Loucy (cell line): ENCODE measurements around the gene CAMK2D.

Experiments
- H2AFZ ChIP-seq: fragments of 200-600 bp; sonication (generic); 2 replicates; pipeline ENCODE4 v1.6.0; 2016; ENCODE audit warnings: antibody characterized with exemption, mild to moderate bottlenecking, low read length, moderate library complexity
- H3F3A ChIP-seq: fragments of 200-600 bp; 2 replicates; pipeline ENCODE4 v1.6.0; 2016; ENCODE audit warnings: antibody characterized with exemption, low read depth, mild to moderate bottlenecking
- H3K27me3 ChIP-seq: fragments of 200-600 bp; sonication (generic); 2 replicates; pipeline ENCODE4 v1.6.1; 2014; ENCODE audit warnings: low read length, mild to moderate bottlenecking; ENCODE audit not compliant: insufficient read depth, poor library complexity, severe bottlenecking
- H3K36me3 ChIP-seq: fragments of 200-600 bp; sonication (generic); 2 replicates; pipeline ENCODE4 v1.6.1; 2016; ENCODE audit warnings: low read length; ENCODE audit not compliant: insufficient read depth
- H3K4me1 ChIP-seq: fragments of 200-600 bp; sonication (generic); 2 replicates; pipeline ENCODE4 v1.5.1; 2014; ENCODE audit warnings: low read length, mild to moderate bottlenecking; ENCODE audit not compliant: insufficient read depth, poor library complexity, severe bottlenecking
- H3K4me2 ChIP-seq: fragments of 200-600 bp; sonication (generic); 2 replicates; pipeline ENCODE4 v1.6.0; 2014; ENCODE audit warnings: antibody characterized with exemption, low read length, low read depth, mild to moderate bottlenecking; ENCODE audit not compliant: poor library complexity, severe bottlenecking
- H3K4me3 ChIP-seq: fragments of 200-600 bp; sonication (generic); 2 replicates; pipeline ENCODE4 v1.5.1; 2014; ENCODE audit warnings: low read length, mild to moderate bottlenecking, mixed read lengths; ENCODE audit not compliant: poor library complexity, severe bottlenecking
- H3K79me2 ChIP-seq: fragments of 200-600 bp; sonication (generic); 2 replicates; pipeline ENCODE4 v1.6.1; 2014; ENCODE audit warnings: low read length; ENCODE audit not compliant: insufficient read depth
- H3K9ac ChIP-seq: fragments of 200-600 bp; sonication (generic); 2 replicates; pipeline ENCODE4 v1.6.0; 2014; ENCODE audit warnings: mild to moderate bottlenecking, low read depth, low read length, moderate library complexity; ENCODE audit not compliant: poor library complexity, severe bottlenecking
- H3K9me2 ChIP-seq: fragments of 200-600 bp; sonication (generic); replicated peaks from 2 replicates; pipeline ENCODE4 v1.6.1; 2016; ENCODE audit warnings: low read depth, low read length, mixed read lengths
- H3K9me3 ChIP-seq: fragments of 200-600 bp; sonication (generic); 2 replicates; pipeline ENCODE4 v1.6.1; 2014; ENCODE audit warnings: mild to moderate bottlenecking, antibody characterized with exemption, low read length, low read depth; ENCODE audit not compliant: insufficient read depth
- H4K20me1 ChIP-seq: fragments of 200-600 bp; sonication (generic); 2 replicates; pipeline ENCODE4 v1.6.0; 2014; ENCODE audit warnings: antibody characterized with exemption, low read length, mild to moderate bottlenecking; ENCODE audit not compliant: insufficient read depth, poor library complexity, severe bottlenecking
- CTCF ChIP-seq: fragments of 200-600 bp; sonication (generic); conservative IDR thresholded peaks from 2 replicates; pipeline ENCODE4 v1.5.1; 2014; ENCODE audit warnings: mild to moderate bottlenecking, antibody characterized with exemption, low read length
- EZH2phosphoT487 ChIP-seq: fragments of 200-600 bp; IDR thresholded peaks from 2 replicates; pipeline ENCODE4 v1.6.1; 2018; ENCODE audit warnings: antibody characterized with exemption, mild to moderate bottlenecking, moderate library complexity, borderline replicate concordance

Gene CAMK2D

DNA sequence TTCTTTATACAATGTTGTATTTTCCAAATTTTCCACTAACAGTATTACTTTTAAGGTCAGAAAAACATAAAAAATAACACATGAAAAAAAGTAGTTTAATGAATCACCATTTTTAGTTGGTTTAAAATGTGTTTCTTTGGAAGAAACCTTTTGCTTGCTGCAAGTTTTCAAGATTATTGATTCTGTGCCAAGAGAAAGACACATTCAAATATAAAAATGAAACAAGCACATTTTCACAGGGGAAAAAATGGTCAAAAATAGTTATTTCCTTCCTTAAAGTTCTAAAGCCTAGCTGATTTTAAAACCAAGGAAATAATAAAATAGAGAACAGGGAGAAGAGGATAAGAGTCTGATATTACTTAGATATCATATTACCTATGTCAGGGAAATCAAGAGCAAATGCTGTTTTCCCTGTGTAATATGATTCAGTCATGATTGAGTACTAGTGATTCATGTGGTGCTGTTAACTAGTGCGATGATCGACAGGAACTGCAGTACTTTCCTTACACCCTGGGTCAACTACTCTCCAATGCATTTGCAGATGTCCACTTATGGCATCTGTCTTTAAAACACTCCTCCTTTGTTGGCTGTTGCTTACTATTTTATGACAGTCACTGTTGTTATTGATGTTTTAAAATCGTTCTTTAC lies 103.8 kb downstream of the CAMK2D start:
- Histone ChIP-seq H3K4me1 (peaks cover 11% of the 10 kb centered on the region), H3K79me2 (no peaks in the 10 kb centered on the region), H3K9me2 (no peaks in the 10 kb centered on the region), H3K36me3 (peaks cover 6% of the 10 kb centered on the region; the same call in 1 of the 2 replicates), H3F3A (no peaks in the 10 kb centered on the region), H4K20me1 (no peaks in the 10 kb centered on the region), H3K4me2 (peak overlapping the region; percentile 17), H3K4me3 (no peak overlapping the region), H3K27me3 (no peaks in the 10 kb centered on the region), H3K9me3 (no peaks in the 10 kb centered on the region), H3K9ac (no peak overlapping the region), H2AFZ (no peak overlapping the region)
- TF ChIP-seq EZH2phosphoT487 (no peak), CTCF (no peak)

- Histone ChIP-seq H4K20me1 (no peaks in the 10 kb centered on the region), H3K27me3 (no peaks in the 10 kb centered on the region), H3F3A (no peaks in the 10 kb centered on the region), H3K4me2 (no peak overlapping the region), H3K36me3 (0 out of 2 replicates have a peak, but pooled peaks cover 6% of the 10 kb centered on the region), H3K9ac (no peak overlapping the region), H3K9me3 (no peaks in the 10 kb centered on the region), H3K4me3 (no peak overlapping the region), H2AFZ (no peak overlapping the region), H3K9me2 (no peaks in the 10 kb centered on the region), H3K4me1 (peaks cover 11% of the 10 kb centered on the region), H3K79me2 (no peaks in the 10 kb centered on the region)
- TF ChIP-seq CTCF: no peak
- no peak for TF ChIP-seq EZH2phosphoT487
These were observed 107.7 kb downstream of the CAMK2D start for GRCh38 chr4:113653871-113654270.

GRCh38 chr4:113646442-113646822 lies 115.1 kb downstream of the CAMK2D start:
- H3K9me2 ChIP-seq: no peaks in the 10 kb centered on the region
- no peak overlapping the region for H3K4me2 ChIP-seq
- H3K36me3 ChIP-seq: 0 out of 2 replicates have a peak, but pooled peaks cover 3% of the 10 kb centered on the region
- H2AFZ ChIP-seq: no peak overlapping the region
- peaks cover 17% of the 10 kb centered on the region for H3K4me1 ChIP-seq
- no peaks in the 10 kb centered on the region for H4K20me1 ChIP-seq
- H3K79me2 ChIP-seq: 0 out of 2 replicates have a peak, but pooled peaks cover 6% of the 10 kb centered on the region
- no peaks in the 10 kb centered on the region for H3K27me3 ChIP-seq
- H3K4me3 ChIP-seq: no peak overlapping the region
- TF ChIP-seq CTCF: no peak
- no peak for TF ChIP-seq EZH2phosphoT487
- no peaks in the 10 kb centered on the region for H3F3A ChIP-seq
- H3K9ac ChIP-seq: no peak overlapping the region
- H3K9me3 ChIP-seq: no peaks in the 10 kb centered on the region
